Osteocyte (in vitro differentiated cells): ENCODE measurements around the gene QPRT. TPM values are rescaled to one million over a fixed set of nuclear protein-coding genes. Genes with fewer than 3 reads are reported as not detected.
"Not testable (repeated sequence)": the region's sequence is repeated elsewhere in the genome, so short reads cannot be mapped to it uniquely, and the experiment has no call there.

Experiments used
- DNase-seq: peaks from one replicate; pipeline ENCODE4 v3.0.0; 2021; ENCODE audit warnings: mixed read lengths; ENCODE audit not compliant: unreplicated experiment; ENCODE audit errors: extremely low spot score
- H3K27ac Mint-ChIP-seq: one replicate; pipeline ENCODE4 v1.8.0; 2021; ENCODE audit warnings: mild to moderate bottlenecking, mixed read lengths; ENCODE audit not compliant: unreplicated experiment
- H3K27me3 Mint-ChIP-seq: one replicate; pipeline ENCODE4 v1.8.0; 2021; ENCODE audit warnings: mixed read lengths; ENCODE audit not compliant: unreplicated experiment
- H3K36me3 Mint-ChIP-seq: one replicate; pipeline ENCODE4 v1.8.0; 2021; ENCODE audit warnings: mixed read lengths; ENCODE audit not compliant: unreplicated experiment
- H3K4me1 Mint-ChIP-seq: one replicate; pipeline ENCODE4 v1.8.0; 2021; ENCODE audit warnings: mixed read lengths; ENCODE audit not compliant: unreplicated experiment
- H3K4me3 Mint-ChIP-seq: one replicate; pipeline ENCODE4 v1.8.0; 2021; ENCODE audit warnings: mild to moderate bottlenecking, moderate library complexity, mixed read lengths; ENCODE audit not compliant: unreplicated experiment
- H3K9me3 Mint-ChIP-seq: one replicate; pipeline ENCODE4 v1.8.0; 2021; ENCODE audit warnings: mixed read lengths; ENCODE audit not compliant: unreplicated experiment
- CTCF ChIP-seq: fragments of 200-600 bp; sonication (generic); IDR thresholded peaks from 2 replicates; pipeline ENCODE4 v1.5.0; 2021; ENCODE audit warnings: antibody characterized with exemption, mild to moderate bottlenecking, moderate library complexity
- long read RNA-seq: library from polyadenylated mRNA; unstranded; transcript quantifications from one replicate; pipeline ENCODE4 v2.0.0, GENCODE V29; 2021
- total RNA-seq: library from RNA; stranded (reverse); gene quantifications from 2 replicates; pipeline ENCODE4 v1.2.1, GENCODE V29; 2021

Gene QPRT
- 23.5 and 30.1 TPM in 2 replicates for total RNA-seq
- long read RNA-seq, transcript QPRT-202 (4 exons, 2,343 nt) = major isoform, 20 of 27 reads
- long read RNA-seq, partial matches to known transcripts = 1 of 27 reads
- long read RNA-seq, other reads (novel, unspliced or antisense) = 5 of 27 reads

- H3K4me1 Mint-ChIP-seq = peaks cover 7% of the 10 kb centered on the region
- peak within 1 kb of the TSS; percentile 64 for H3K27ac Mint-ChIP-seq
- H3K4me3 Mint-ChIP-seq = peak within 1 kb of the TSS; percentile 82
- no peak for DNase-seq
- no peaks in the 10 kb centered on the region for H3K9me3 Mint-ChIP-seq
- H3K27me3 Mint-ChIP-seq = no peaks in the 10 kb centered on the region
- no peak for TF ChIP-seq CTCF
- H3K36me3 Mint-ChIP-seq = no peaks in the 10 kb centered on the region
These were observed at the start of gene QPRT for GRCh38 chr16:29678691-29679267. Gene QPRT (plus strand): TSS chr16:29679180. CDS start chr16:29679198, 18 bp downstream.

GRCh38 chr16:29629318-29629717, 49.7 kb upstream of the QPRT start:
- not testable (repeated sequence) for H3K4me1 Mint-ChIP-seq, DNase-seq, H3K9me3 Mint-ChIP-seq, H3K27ac Mint-ChIP-seq, H3K27me3 Mint-ChIP-seq, H3K4me3 Mint-ChIP-seq, H3K36me3 Mint-ChIP-seq

GRCh38 chr16:29631658-29632057, 47.3 kb upstream of the QPRT start:
- H3K4me1 Mint-ChIP-seq, DNase-seq, H3K4me3 Mint-ChIP-seq, H3K27me3 Mint-ChIP-seq, H3K36me3 Mint-ChIP-seq, H3K27ac Mint-ChIP-seq, H3K9me3 Mint-ChIP-seq: not testable (repeated sequence)

GRCh38 chr16:29635902-29636301, 43.1 kb upstream of the QPRT start:
- not testable (repeated sequence) for H3K4me1 Mint-ChIP-seq, H3K9me3 Mint-ChIP-seq, H3K27ac Mint-ChIP-seq, H3K27me3 Mint-ChIP-seq, H3K4me3 Mint-ChIP-seq, H3K36me3 Mint-ChIP-seq, DNase-seq

- not testable (repeated sequence) for DNase-seq, H3K27ac Mint-ChIP-seq, H3K4me1 Mint-ChIP-seq, H3K9me3 Mint-ChIP-seq, H3K36me3 Mint-ChIP-seq, H3K27me3 Mint-ChIP-seq, H3K4me3 Mint-ChIP-seq
These were observed 42.6 kb upstream of the QPRT start for GRCh38 chr16:29636368-29636767.

GRCh38 chr16:29638751-29639150, 40.2 kb upstream of the QPRT start:
- not testable (repeated sequence) for H3K27ac Mint-ChIP-seq, H3K4me3 Mint-ChIP-seq, H3K4me1 Mint-ChIP-seq, DNase-seq, H3K9me3 Mint-ChIP-seq, H3K36me3 Mint-ChIP-seq, H3K27me3 Mint-ChIP-seq

- H3K4me3 Mint-ChIP-seq = no peak overlapping the region
- peaks cover 2% of the 10 kb centered on the region for H3K27me3 Mint-ChIP-seq
- TF ChIP-seq CTCF = peak; percentile 32
- H3K9me3 Mint-ChIP-seq = no peaks in the 10 kb centered on the region
- no peak overlapping the region for H3K27ac Mint-ChIP-seq
- H3K36me3 Mint-ChIP-seq = no peaks in the 10 kb centered on the region
- H3K4me1 Mint-ChIP-seq = peaks cover 1% of the 10 kb centered on the region
- no peak for DNase-seq
These were observed 37.4 kb upstream of the QPRT start for GRCh38 chr16:29641561-29641960.
